GF-D8 (cell line): Measurements from ENCODE around the gene MEIS2.

Experiments used
- DNase-seq: peaks from one replicate; lab custom pipeline; 2025; lab: John Stamatoyannopoulos, UW

Gene MEIS2

DNA sequence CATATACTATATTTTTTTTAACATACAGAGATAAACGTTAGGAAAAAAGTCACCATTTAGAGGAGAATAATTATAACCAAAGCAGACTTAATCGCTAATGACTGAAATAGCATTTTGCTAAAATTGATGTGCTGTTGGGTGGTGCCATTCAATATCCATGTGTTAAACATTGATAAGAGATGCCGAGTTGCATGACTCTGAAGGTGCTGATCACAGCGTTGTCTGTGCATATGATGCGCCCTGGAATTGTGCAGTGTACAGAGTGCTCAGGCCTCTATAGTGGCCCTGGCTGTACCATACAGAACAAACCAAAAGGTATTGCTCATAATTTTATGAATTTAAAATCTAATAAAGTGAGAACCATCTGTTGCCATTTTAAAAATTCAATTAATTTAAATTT, 168.3 kb downstream of the MEIS2 start:
- DNase-seq: no peak

DNA sequence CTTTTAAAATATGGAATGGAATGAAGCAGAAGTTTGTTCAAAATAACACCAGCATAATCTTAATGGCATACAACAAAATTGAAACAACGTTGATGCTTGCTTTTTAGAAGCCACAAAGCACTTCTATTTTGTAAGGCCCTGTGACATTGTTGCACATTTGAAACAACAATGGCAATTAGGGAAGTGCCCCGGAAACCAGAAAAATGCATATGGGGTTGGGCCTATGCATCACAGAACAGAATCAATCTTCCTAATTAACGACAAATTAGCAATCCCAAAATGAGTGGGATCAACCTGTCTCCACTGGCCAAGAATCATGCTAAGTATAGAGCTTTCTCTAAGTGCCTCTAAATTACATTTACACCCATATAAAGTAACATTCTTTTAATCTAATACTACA, 168.9 kb downstream of the MEIS2 start:
- no peak for DNase-seq

DNA sequence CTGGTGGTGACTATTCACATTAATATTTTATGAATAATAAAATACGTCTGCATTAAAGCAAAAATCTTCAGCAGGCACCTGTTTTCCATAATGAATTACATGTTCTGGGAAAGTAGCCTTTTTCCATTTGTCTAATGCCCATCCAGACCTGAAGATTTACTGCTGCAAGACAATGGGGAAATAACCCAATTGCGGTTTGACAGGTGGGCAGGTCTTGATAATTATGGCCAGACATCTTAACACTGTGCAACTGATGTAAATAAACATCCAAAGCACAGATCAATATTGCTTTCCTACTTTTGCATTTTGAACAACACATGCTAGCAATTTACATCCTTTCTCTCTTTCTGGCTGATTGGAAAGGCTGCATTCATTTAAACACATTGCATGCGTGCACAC, 173.9 kb downstream of the MEIS2 start:
- no peak for DNase-seq

DNA sequence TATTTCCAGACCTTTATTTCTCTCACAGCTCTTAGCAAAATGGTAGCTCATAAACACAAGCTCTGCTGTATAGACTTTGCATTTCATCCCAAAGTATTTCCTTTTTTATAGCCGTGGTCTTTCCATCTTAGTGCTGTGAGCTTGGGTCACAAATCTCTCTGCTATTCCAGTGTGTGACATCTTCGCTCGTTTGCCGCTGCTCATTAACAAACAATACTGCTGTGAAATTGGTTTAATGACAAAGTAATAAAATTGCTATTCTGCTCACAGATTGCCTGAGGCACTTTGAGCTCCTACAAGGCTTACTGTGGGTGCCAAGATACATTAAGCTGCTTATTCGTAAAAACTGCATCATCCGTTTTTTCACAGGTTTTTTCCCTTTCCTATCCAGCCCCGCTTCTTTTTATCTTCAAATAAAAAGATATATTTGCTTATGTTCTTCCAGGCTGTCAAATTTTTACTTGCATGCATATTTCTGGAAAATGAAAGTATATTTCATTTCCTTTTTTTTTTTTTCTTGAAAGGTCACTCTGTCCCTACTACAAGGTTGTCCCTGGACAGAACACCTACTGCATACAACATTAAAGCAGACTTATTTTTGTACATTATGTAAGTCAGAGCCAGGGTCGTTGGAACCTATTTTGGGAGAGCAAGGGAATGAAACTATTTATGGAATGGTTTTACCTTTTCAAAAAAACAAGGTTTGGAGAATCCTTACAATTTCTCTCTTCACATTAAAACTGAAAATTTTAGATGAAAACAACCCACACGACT, 174.5 kb downstream of the MEIS2 start:
- DNase-seq: no peak

DNA sequence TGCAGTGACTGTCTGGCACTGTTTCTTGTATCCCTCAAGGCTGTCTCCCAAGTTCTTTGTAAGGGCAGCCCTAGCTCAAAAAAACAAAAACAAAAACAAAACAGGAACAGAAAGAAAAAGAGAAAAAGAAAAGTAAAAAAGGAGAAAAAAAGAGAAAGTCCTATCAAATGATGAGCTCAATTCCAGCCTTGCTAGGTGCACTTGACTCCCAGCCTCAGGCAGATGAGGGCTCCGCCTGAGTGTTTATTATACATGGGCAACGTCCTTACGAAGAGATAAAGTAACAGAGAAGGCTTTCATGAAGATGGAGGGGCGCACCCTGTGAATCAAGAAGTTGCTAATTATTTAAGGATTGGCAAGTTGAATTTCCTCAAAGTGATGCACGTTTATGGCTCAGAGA, 175.3 kb downstream of the MEIS2 start:
- no peak for DNase-seq

DNA sequence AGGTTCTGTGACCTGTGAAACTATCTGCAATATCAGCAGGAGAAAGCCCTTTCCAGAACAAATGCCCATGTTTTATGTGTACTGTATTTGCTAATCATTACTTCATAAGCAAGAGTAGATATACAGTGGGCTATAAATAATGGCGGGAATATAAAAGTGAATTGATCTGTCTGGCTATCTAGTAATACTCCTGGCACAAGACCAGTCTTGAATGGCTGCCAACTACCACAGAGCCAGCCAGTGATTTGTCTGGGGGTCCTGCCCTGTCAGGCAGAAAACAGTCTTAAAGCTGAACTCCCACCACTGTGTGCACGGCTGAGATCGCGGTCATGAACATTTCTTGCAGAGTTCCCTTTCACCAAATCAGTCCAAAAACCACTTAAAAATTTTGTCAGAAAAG, 176.3 kb downstream of the MEIS2 start:
- DNase-seq: no peak

DNA sequence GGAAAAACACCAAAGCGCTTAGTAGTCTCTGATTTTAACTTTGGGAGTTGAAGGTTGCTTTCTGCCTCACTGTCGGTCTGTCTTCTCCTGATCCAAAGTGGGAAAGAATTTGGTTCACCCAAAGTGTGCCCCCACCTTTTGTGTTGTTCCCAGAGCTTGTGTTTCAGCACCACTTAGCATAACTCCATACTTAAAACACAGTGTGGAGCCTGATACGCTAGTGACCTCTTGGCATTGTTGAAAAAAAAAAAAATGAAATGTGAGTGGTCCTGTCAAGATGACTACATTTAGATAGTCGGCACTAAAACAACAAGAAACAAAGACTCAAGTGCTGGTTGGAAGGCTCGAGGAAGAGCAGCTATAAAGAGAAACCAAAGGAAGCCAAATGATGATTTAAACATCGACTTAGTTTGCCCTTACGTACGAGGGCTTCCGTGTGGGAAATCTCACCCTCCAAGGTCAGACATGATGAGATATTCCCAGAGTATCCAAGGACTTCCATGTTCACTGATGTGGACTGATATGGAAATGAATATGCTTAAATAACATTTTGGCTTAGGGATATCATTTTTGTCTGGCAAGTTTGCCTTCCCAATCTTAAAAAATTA, 178.8 kb downstream of the MEIS2 start:
- no peak for DNase-seq

DNA sequence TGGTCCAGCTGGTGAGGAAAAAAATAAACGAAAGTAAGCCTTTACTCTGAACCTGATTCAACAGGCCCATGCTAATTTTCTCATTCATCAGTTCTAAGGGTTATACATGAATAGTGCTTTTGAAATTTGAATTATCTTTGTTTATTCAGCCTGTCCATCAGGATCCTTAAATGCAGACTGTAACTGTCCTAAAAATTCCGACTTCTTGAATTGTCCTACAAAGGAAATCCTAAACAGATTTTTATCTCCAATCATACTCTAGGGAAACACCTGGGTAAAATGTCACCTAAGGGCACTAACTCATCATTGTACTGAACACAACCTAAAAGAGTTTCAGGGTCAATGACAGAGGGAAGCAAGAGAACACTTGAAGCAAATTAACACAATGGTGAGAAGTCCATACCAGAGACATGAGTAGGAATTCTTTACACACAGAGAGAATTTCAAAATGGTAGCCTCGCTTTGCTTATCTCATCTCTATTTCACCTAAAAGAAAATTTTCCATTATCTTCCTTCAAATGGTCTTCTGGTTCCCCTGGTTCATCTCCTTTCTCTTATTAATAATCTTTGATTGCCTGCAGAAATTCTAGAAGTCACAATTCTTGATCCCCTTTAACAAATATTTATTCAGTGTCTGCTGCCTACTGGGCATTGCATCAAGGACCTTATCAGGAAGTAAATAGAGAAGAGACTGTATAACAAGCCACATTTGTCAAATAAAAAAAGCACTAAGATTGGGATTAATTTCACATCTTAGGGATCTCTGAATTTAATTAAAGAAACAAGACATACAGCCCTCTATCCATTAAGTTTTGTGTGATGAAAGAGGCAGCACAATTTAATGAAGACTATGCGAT, 182.7 kb downstream of the MEIS2 start:
- no peak for DNase-seq

DNA sequence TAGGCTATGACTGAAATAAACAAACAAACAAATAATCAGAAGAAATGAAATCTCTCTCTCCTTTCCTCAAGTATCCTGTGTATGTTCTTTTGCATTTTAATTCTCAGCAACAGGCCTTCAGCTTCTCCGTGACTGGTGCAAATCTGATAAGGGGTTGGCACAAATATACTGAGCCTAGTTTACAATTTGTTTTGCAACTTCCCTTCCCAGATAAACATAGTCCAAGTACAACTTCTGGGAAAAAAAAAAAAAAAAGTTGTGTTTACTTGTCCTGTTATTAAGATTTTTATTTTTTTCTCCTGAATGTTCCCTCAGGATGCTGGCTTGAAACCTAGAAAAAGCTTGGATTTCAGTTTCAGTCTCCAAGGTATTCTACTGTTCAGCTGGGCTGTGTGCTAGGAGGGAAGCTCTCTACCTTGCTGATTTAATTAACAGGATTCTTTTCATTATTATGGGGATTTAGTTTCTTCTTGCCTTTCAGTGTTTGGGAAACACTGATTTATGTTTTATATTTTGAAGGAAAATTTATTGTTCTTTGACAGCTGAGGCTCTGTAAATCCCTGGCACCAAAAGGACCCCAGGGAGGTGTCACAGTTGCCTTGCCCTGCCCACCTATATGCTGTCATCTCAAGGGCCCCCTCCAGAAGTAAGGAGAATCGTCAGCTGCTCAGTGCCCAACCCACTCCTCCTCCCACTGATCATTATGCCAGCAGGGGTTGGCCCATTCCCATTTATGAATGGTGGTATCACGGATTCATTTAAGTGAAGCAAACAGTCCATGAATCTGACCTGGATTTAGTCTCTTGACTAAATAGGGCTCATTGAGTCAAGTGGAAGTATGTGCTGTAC, 185.2 kb downstream of the MEIS2 start:
- DNase-seq: no peak

DNA sequence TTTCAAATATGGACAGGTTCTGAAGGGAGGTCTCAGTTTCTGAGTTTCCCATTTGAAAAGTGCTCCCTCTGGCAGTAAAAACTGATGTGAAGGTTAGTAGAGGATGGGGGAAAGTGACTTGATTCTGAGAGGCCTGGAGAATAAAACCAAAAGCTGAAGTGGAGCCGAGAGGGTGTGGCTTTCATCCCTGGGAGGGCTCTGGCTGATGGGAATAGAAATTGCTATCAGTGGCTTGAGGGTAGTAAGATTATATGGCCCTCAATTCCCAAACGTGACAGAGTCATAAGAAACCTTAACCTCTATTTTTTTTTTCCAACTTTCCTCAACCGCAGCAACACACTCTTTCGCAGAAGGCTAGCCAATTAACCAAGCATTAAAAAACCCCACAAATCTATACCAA, 185.9 kb downstream of the MEIS2 start:
- DNase-seq: no peak

DNA sequence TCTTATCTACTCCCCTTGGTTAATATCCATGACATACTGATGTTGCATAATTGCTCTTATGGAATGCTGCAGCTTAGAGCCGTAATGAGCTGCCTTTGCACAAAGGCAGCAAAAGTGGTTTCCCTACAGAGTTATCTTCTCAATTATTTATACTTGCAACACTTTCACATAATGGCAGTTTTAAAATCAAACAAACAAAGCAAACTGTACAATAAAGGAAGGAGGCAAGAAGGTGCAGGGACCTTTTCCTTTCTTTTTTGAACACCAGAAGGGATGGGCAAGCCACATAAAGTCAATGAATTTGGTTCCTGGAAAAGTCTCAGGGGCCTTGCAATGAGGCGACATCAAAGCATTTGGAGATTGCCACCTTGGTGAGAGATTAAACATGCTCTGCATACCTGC, 188.0 kb downstream of the MEIS2 start:
- DNase-seq: no peak

DNA sequence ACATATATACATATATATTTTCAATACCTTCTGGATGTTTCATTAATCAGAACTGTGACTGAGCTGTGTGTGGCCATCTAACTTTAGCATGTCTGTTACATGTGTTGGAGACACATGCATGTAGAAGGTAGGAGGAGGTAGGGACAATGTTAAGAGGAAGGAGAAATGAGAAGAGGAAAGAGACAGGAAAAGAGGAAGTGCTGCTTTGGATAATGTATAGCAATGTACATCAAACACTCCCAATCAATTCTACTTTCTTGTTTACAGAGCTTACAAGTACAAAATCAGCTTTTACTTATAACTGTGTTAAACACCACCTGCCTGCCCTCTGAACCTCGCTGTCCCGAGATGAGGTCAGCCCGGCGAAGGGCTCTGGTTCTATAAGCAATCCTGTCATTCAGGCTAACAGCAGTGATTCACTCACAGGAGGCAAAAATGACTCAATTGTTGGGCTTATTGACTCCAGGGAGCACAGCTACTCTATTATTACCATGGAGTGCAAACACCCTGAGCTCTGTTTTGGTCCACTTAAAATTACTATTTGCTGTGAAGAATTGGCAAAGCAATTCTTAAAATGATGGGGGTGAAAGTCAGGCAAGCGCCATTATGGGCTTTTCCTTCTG, 188.9 kb downstream of the MEIS2 start:
- no peak for DNase-seq

DNA sequence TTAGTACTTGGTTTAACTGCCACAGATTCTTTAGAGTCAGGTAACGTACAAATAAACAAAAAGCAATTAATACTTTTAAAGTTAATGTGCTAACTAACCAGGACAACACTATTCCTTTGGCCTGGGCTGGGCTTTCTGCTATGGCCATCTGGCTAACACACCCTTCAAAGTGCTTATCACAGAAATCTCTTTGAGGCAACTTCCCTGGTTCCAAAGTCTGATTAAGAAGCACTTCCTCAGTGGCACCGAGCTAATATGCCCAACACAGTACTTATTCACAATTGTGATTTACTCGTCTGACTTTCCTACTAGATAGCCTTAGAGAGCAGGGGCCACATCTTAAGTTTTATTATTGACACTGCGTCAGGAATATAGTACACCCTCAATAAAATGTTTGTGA, 191.4 kb downstream of the MEIS2 start:
- DNase-seq: no peak

DNA sequence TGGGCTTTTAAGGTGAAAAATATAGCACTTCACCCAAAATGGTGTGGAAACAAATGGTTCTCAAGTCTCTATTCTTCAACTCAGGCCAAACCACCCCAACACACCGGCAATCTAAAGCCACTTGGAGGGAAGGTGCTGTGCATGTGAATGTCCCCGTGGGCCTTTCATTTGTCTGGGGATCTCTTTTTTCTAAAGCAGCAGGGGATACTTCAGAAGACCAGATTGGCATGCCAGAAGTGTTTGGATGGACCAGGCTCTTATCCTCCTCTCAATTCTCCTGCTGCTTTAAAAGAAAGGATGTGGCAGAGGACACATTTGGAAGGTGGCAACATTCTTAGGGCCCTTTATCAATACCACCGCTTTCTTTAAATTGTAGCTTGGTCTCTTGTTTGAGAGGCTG, 193.1 kb downstream of the MEIS2 start:
- DNase-seq: no peak

DNA sequence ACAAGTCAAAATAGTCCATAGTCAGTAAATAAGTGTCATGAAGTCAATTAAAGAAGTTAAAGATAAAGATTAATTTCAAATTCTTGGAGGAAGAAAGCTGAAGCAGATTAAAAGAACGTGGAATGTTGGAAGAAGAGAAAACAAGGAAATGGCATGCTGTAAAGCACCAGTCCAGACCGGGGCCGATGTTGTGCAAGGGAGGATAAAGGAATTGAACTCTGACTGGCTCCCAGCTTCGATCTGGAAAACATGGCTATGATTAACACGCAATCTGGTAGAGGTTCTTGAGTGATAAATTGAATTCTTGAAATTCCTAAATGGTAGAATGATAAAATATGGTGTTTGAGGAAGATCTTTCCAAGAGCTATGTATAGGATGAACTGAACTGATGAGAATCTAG, 194.4 kb downstream of the MEIS2 start:
- DNase-seq: no peak

DNA sequence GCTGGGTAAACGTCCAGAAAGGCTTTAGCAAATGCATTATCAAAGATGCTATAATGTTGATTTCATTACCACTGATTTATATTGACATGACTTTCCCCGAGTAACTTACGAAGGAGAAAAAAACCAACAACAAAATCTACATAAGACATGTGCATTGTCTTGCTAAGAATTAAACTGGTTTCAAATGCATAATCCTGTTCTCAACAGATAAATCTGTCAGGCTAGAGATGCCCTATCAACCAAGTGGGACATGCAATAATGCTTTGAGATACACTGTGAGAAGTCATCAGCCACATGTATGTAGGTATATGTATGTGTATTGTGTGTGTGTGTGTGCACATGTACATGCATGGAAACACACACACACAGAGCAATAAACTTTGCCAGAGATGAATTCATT, 195.6 kb downstream of the MEIS2 start:
- no peak for DNase-seq

DNA sequence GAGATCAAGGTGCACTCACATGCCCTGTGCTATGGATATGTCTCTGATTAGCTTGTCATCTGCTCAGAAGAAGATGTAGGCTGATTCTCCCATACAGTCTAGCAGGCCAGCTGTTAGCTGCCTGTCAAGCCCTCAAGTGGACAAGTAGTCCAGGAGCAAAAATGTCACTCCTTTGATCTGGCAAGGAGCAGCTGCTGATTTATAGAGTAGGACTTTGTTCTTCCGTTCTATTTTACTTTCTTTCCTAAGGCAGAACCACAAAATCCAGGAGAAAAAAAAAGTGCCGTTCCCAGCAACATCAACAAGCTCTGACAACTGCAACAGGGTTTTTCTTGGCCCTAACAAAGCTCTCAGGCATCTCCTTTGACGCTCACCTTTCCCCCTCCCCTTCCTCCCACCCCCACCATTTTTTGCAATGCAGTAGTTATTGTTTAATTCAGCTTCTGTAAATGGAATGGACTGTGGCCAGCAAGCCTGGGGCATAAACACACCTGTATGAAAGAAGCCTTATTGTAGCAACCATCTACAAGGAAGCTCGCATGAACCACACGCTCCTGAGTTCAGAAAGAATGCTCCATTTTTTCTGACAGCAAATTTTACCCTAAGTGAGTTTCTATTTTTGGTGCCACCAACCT, 196.3 kb downstream of the MEIS2 start:
- no peak for DNase-seq

DNA sequence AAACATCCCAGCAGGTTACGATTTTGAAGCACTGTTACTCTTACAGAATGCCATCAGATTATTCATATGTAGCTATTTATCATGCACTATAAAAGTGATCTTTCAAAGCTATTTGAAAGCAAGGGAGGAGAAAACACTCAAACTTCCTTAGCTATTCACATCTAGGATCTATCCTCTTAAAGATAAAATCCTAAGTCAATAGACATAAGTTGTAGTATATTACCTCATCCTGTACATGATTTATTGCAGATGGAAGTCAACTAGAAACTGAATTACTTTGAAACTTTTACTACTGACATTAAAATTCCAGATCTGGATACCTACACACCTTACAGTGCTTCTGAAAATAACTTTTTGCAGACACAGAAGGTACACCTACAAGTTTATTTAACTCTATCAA, 197.2 kb downstream of the MEIS2 start:
- DNase-seq: no peak

DNA sequence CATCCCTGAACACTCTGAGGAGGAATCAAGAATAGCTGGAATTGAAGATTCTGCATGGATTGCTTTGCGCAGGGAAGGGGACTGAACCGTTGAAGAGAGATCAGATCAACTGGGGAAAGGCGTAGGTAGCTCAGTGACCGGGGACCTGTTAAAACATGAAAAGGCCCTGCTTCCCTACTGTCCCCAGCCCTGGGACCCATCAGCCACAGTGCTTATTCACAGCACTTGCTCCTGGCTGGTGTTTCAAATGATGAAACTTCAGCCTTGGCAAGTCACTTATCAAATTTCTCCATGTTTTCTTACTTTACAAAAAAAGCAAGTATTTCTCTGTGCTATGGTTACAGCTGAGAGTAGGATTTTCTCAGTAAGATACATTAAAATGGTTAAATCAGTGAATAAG, 199.3 kb downstream of the MEIS2 start:
- DNase-seq: no peak

DNA sequence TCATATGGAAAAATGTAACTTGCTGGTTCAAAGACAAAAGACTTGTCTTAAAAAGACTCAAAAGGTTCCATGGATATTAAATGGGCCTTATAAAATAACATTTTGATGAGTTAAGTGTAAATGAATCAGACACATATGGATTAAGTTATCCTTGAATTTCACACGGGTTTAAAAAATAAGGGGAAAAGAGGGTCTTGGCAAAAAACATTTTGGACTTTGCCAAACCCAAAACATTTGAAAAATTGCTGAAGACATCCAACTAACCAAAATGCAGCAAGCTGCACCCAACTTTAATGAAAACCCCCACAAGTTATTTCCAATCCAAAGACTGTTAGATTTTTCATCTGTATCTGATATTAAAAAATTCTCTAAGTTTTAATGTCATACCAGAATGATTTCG, 200.7 kb downstream of the MEIS2 start:
- no peak for DNase-seq

DNA sequence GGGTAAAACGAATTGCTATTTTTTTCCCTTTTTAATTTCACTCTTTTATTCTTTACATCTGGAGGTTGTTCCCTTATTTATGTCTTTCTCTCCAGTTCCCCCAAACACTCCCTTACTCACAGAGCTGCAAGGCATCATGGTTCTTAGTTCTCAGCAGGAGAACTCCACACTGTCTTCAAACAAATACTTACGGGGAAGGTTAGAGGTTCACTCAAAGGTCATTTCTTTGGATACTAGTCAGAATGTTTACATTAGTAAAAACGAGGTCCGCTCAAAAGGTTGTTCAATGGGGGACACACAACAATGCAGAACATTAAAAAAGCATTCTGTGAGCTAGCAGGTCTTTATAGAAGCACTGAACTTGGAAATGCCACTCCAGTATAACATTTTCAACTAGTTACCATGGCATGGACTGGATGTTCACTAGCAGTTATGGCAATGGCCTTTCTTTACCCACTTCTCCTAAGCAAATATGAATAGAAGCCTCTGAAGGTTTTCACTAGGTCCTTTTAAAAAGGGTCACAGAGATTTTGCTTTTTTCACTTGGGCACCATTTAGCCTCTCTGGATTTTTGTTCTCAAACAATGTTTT, 201.7 kb downstream of the MEIS2 start:
- no peak for DNase-seq
